HG03575 (cell line): ENCODE measurements around the gene HOXD13.

Source experiments
- ATAC-seq: cut with Tn5 transposase; IDR thresholded peaks from one replicate; pipeline ENCODE4 v1.9.1; 2021; ENCODE audit not compliant: unreplicated experiment, insufficient number of reproducible peaks, low FRiP score; ENCODE audit errors: extremely low read depth

HOXD13 gene

DNA sequence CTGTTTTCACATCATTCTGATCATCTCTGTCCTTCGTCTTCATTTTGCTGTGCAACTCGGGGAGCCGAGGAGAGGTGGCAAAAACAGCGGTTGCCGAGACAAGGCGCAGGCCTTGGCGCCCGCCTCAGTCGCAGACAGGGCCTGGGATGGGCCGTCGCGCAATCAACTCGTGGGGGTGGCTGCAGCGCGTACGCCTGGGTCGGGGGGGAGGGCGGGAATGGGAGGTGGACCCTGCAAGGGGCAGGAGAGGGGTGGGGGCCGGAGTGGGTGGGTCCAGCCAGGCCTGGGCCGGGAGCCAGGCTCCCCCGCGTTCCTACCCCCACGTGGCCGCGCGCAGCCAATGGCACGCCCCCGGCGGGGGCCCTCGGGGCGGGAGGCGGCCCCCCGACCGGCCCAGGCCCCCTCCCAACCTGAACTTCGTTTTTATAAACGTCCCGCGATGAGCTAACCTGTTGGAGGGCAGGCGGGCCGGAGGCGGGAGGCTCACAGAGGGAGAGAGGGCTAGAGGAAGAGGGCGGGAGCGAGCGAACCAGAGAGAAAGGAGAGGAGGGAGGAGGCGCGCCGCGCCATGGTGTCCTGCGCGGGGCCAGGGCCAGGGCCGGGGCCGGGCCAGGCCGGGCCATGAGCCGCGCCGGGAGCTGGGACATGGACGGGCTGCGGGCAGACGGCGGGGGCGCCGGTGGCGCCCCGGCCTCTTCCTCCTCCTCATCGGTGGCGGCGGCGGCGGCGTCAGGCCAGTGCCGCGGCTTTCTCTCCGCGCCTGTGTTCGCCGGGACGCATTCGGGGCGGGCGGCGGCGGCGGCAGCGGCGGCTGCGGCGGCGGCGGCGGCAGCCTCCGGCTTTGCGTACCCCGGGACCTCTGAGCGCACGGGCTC, at the start of gene HOXD13:
HOXD13 (plus strand) TSS at position 452 of the 875 bp plus-strand sequence; CDS start at position 622, 170 bp downstream.
- ATAC-seq: no peak

DNA sequence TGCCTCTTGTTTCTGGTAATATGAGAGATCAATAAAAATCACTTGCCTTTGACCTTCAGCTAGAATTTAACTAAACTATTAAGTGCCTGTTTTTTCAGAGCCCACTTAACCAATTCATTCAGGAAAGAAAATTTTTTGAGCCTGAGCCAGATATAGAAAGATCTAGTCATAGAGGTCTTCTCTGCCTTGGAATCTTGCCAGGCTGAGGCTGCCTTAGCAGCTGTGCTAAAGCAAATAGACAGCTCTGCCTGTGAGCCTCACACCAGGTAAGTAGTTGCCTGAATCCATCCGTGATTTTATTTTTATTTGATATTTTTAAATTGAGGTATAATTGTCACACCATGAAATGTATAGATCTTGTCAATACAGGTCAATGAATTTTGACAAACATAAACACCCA, 36.1 kb upstream of the HOXD13 start:
- no peak for ATAC-seq

DNA sequence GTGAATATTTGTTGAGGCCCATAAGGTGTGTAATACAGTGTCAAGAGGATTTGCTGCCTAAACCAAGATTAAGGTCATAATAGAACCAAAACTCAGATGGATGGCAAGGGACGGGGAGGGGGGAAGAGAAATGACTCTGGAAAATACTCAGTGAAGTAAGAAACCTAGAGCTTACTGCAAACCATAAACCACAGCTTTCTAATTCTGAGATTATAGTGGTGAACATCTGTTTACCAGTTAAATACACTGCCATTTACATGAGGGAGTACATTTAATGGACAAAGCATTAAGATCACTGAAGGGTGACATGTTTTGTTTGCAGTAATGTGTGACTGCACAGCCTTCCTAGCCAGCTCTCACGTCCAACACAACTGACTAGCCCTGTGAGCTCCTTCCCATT, 28.6 kb upstream of the HOXD13 start:
- ATAC-seq: no peak

DNA sequence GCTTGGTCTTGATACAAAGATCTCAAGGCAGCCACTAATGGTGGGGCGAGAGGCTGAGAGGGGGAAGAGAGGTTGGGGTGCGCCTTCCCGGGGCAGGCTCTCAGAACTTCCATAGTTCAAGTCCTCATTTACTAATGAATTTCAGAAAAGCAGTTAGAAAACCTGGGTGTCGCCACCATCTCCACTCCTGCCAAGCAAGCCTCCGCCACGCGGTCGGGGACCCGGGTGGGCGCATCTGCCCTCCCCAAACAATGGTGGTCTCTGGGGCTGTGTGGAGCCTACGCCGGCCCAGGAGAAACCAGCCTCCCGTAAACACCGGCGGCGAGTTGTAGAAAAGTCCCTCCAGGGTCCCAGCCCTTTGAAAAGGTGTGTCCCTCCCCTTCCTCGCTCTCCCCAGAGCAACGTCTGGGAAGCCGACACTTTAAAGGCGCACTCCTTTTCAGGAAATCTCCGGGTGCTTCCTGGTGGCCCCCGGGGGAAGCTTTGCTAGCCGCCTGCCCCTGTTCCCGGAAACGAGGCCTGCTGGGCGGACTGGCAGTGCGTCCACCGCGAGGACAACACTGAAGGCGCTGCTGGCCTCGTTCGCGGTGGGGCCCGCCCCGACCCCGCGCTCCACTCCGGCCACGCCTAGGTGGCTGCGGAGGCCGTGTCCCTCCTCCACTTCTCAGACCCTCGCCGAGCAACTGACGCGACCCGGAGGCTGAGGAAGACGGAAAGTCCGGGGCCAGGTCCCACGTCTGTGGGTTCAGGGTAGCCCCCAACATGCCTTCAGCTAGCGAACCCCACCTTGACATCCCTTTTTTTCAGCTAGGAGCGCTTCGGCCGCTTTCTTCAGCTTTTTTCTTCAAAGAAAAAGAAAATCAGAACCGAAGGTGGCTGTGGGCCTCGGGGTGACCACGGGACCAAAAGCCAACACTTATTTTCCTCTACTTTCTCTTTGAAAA, 25.6 kb upstream of the HOXD13 start:
- no peak for ATAC-seq

DNA sequence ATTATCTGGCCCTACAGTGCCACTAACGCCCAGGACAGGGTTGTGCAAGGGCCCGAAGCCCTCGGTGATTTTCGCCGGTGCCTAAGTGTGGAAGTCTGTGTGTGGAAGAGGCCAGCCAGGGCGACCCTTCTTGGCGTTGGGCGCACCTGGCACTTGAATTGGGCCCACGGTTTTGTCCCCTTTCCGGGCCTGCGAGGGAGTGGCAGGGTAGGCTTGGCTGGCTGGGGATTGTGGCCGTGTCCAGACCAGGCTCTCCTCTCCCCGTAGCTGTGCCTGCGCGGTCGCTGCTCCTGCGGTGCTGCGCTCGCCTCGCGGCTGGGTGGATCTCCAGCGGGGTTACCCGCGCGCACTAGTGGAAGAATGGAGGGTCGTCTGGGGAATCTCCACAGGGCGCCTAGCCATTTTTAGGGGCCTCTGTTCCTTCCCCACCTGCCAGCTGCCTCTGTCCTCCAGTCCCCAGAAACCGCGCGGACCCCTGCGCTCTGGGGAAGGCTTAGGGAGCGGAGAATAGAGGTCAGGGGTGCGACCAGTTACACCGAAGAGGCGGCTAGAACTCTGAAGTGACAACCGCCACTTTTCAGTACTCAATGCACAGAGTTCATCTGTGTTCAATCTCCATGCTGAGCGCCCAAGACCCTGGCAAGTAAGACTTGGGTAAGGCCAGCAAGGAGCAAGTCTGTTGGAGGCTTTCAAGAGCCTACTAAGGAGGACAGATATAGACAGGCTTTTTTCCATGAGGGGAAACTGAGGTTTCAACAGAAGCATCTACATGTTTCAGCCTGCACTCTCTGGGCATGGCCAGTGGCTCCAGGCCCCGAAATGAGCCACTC, 24.7 kb upstream of the HOXD13 start:
- ATAC-seq: no peak

DNA sequence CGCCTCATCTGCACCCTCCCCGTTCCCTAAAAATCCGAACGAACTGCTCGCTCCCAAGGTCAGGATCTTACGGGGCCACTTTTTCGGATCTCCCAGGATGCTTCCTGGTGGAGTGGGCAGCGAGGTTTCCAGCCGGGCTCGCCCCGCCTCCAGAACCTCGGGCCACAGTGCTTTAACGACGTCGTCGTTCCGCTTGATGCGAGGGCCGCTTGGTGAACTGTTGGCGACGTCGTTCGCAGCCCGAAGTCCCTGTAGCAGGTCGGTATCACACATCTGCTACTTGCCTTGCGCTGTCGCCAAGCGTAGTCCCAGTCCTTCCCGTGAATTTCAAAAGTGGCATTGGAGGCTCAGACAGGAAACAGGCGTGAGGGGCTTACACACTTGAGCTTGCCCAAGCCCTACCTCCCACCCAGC, 24.1 kb upstream of the HOXD13 start:
- no peak for ATAC-seq

DNA sequence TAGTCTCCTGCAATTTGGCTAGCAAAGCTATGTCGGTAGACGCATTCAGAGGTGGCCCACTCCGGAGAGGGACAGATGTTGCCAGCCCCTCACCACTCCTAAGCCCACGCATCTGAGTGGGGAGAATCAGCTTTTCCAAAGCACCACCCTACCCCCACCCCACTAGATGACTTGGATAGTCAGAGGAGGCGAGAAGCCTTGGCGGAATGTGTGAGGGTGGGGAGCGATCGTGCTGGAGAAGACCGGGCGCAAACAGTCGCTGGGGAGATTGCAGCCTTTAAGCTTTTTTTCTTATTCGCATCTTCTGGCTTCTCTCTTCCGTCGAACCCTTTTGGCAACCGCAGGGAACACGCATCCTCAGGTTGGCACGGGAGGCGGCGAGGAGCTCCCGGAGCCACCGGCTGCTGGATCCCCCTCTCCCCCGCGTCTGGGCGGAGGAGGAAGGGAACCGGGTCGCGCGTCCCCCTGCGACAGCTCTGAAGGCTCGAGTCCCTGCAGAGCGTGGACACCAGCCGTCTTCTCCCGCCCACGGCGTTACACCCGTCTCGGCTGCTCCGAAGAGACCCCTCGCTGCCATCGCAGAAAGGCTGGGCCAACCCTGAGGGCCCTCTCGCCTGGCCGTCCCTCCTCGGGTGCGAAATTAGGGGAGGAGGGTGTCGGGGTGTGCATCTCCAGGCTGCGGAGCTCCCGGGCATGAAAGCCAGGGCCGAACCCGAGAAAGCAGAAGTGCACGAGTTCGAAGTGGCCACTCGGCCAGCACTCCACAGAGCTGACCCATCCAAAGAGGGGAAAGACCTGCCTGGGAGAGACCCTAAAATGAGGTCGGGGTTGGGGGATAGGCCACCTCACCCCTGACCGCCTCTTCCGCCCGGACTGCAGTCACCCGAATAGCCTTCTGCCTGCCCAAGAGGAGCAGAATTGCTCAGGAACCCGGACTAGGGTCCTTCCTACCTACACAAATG, 20.9 kb upstream of the HOXD13 start:
- ATAC-seq: no peak

DNA sequence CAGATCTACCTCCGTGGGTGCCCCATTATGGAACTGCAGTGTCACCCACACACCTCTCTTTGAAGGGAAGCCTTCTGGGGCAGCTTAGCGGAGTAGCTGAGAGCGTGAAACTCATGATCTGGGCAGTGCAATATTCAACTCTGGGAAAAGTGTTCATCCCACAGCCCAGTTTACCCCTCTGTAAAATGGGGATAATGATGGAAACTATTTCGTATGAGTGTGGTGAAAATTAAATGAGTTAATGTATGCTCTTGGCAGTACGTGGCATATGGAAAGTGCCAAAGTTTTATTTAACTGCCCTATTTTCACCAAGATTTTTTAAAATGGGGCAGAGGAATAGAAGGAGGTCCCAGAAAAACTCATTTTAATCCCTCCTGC, 20.2 kb upstream of the HOXD13 start:
- no peak for ATAC-seq

DNA sequence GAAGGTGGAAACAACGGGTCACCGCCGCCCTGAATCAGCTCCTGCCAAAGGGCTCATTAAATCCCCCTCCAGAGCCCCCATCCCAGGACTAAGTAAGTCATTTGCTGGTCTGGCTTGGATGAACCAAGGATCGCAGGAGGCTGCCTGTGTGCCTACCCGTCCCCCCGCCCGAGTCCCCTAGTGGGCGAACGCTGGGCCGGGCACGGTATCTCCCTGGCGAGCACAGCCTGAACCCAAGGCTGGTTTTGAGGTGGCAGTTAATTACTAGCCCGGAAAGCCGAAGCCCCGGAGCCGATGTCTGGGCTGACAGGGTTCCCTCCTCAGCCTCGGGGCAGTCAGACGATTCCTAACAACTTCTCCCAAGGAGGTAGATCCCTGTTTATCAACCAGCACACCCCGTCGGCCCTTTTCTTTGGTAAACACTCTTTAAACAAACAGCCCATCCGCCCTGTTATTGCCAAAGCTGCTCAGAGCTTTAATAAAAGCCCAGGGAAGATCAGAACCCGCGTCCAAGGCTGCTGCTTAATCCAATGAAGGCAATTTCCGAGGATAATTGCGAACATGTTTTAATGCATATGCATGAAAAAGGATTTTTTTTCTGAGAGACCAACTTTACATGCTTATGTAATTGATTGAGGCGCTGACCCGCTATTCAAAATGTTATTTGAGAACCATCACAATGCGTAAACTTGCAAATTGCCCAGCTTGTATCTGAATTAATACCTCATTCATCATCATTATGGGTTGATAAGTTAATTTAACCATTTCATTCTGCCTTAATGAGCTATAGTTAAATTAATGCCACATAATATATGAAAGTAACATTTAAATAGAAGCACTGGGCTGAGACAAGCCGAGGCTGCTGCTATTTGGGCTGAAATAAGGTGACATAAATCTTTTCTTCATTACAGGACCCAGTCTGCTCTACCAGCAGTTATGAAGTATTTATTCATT, 19.3 kb upstream of the HOXD13 start:
- ATAC-seq: no peak

DNA sequence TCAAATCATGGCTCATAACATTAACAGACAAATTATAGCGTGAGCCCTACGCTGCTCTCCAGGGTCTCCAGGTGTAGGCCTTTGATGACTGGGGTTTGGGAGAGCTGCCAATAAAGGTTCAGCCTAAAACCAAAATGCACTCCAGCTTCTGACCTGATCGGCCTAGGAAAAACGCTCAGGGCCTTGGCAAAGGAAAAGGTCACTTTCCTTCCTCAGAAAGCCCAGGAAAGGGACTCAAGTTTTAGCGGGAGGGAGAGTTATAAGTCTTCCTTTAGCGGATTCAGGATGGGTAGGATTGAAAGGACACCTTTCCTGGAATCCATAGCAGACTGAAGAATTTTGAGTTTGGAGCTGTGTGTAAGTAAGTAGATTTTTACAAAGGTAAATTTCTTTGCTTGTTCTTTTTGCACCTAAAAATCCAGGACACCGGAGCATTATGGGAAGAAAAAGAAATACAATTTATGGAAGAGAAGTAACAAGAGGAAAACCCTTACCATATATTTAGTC, 17.5 kb upstream of the HOXD13 start:
- ATAC-seq: no peak

DNA sequence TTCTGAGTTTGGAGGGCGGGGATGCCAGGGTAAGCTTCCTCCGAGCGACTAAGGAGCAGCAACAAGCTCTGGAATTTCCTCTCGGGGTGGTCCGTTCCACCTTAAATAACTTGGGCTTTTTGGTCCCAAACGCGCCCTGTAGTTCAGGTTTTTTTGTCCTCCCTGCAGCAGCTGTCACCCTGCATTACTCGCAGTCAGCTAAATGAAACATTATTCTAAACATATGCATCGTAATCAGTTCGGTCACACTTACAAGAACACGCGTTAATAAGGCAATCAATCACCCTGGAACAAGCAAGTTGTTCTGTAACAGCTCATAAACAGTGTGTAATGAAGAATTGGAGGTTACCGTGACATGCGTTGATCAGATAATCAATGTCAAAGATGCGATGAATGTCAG, 17.0 kb upstream of the HOXD13 start:
- ATAC-seq: no peak

DNA sequence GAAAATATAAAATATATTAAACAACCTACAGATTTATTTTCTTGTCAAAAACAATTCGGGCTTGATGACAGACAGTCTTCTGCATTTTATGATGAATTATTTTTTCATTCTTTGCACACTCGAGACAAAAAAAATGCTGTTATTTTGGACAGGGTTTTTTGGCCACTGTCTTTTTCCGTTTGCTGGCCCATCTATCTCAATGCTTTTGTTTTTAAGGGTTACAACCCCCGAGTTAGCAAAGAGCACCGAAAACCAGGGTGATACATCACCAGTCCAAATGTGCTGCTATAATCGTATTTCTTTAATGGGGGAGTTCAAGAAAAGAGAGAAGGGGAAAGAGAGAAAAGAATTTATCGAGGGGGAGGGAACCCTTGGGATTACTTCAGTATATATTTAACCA, 16.5 kb upstream of the HOXD13 start:
- ATAC-seq: no peak

DNA sequence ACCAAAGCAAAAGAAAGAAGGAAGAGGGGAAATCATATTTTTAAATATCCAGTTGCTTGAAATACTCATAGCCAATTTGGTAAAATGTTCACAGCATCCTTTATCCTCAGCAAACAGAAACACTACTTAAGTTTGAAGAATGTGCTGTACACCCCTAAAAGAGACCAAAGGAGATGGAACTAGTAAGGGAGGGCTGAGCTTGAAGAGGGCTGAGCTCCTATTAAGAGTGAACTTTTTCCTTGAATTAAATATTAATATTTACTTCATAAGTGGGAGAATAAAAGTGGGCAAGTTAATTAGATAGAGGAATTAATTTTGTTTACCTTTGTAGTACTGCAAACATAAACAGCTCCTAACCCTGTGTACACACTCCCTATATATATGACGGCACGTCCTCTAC, 15.7 kb upstream of the HOXD13 start:
- no peak for ATAC-seq

DNA sequence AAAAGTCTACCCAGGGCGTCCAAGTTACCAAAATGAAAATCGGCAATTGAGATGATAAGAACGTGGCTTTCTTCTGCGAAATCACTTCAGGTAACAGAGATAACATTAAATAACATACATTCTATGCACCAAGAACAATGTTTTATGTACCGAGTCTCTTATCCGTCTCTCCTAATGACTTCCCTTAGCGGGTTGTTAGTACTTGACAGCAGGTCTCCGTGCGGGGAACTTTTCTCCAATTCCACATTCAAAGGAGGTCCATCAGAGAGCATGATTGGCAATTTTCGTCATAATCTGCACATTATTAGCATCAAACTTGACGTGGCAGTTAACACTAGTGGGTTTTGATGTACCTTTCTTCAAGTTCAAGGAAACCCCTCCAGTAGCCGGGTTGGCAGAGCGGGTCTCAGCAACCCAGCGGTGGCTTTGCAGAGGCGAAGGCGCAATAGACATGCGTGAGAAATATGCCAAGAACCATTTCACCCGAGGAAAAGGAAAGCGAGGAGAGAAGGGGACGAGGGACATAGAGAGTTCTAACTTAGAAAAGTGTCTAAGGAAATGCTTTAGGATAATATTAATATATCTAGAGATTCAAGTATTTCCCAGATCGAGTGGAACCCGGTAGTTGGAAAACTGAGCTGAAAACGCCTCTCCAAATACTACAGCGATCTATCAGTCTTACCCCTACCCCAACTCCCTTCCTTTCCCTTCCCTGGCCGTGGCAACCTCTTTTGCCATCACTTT, 13.8 kb upstream of the HOXD13 start:
- ATAC-seq: no peak

DNA sequence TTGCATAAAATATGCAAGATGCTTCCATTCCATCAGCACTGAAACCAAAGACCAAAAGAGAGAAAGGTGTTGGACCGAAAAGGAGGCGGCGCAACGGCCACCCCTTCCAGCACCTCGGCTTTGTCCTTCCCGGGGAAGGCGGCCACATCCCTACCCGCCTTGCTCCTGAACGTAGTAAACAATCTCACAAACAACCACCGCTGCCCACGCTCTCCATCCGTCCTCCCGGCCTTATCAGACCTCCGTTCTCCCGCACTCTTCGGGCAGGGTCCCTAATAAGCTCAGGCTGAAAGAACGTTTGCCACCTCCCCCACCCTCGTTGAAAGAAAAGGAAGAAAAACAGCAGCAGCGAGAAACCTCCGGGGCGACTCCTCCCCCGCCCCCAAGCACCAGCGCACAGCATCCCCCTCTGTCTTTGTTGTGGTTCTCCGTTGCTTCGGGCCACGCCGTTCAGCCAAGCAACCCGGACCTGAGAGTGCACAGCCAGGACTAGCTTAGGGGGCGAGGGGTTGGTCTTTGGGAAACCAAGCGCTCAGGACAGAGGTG, 13.2 kb upstream of the HOXD13 start:
- ATAC-seq: no peak
